ENCODE measurements around the gene GPR3.

- TF ChIP-seq EP300 (IDR thresholded peaks at IDR 0.05) (no peak), POLR2AphosphoS5 (IDR thresholded peaks at IDR 0.05) (peak; percentile 32)
Observed at GRCh38 chr1:27350663-27351540, 41.5 kb upstream of the GPR3 start.

Data from gastroesophageal sphincter (tissue), 2 donors.